M059J (cell line): ENCODE data around the gene PTN. TPM values are rescaled to one million over a fixed set of nuclear protein-coding genes. Genes with fewer than 3 reads are reported as not detected.
A peak's percentile ranks its signal among the peaks of the same experiment; 100 is the strongest.

Experiments
- DNase-seq: peaks from one replicate; pipeline ENCODE4 v3.0.0-alpha.2; 2012; ENCODE audit warnings: low read depth
- total RNA-seq: library from RNA; depleted of rRNA; stranded (reverse); fragments of >200 nt; shearing (Covaris generic); gene quantifications from 2 replicates; pipeline ENCODE4 v1.2.3, GENCODE V29; 2014; rRNA removed

The PTN gene, protein sequence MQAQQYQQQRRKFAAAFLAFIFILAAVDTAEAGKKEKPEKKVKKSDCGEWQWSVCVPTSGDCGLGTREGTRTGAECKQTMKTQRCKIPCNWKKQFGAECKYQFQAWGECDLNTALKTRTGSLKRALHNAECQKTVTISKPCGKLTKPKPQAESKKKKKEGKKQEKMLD
- 76.2 and 114 TPM in 2 replicates for total RNA-seq

DNA sequence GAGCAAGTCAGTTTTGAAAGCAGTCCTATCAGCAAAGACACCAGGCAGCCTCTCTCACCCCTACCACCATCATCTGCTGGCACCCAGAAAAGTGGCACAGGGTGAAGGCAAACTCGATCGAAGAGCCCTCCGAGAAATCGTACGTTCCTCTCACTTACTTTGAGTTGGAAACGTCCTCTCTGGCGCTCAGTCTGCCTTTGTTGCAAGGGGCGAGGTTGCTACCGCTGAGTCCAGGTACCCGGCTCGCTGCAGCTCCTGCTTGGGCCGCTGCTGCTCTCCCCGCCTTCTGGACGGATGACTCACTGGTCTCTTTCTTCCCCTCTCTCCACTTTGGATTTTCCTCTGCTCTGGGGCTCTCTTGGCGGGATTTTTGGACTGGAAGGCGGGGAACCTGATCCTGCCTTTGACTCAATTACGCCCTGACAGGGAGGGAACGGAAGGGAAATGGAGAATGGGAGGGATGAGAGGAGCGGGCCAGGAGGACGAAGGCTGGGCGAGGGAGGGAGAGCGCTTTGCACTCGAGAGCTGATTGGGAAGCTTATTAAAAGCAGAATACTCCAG, at the start of gene PTN:
PTN (minus strand) TSS at position 453 of the 561 bp plus-strand sequence. CDS start 88,760 bp downstream, outside the sequence.
- peak; percentile 90 for DNase-seq

DNA sequence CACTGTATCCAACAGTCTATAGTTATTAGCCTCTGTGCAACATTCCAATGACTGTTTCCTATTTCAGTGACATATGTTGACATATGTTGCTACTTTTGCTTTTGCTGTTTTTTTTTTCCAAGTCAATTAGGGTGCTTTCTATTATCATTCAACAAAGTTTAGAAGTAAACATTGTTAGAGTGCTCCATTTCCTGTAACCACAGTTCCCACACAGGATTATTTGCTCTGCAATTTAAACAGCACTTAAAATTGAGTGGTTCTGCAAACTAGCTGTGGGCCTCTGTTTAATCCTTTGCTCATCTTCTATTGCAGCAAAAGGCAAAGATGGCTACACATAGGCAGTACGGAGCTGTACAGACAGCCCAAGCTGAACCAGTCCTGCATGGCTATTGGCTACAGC, 46.5 kb upstream of the PTN start:
- peak; percentile 6 for DNase-seq

DNA sequence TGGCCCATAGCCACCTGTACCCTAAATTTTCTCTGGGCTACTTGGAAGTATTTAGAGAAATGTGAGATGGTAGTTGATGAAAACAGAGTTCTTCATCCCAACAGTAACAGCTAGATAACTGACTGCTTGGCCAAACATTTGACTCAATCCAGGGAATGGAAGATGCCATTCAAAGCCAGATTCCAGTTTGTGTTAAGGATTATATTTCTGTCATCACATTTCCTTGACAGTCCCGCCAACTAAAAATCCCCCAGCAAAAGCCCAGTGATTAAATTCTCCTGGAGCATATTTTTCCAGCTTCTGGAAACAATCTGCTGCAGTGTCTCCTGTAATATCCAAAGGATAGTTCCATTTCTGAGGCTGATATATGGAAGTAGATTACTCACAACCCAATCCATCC, 45.4 kb upstream of the PTN start:
- no peak for DNase-seq

DNA sequence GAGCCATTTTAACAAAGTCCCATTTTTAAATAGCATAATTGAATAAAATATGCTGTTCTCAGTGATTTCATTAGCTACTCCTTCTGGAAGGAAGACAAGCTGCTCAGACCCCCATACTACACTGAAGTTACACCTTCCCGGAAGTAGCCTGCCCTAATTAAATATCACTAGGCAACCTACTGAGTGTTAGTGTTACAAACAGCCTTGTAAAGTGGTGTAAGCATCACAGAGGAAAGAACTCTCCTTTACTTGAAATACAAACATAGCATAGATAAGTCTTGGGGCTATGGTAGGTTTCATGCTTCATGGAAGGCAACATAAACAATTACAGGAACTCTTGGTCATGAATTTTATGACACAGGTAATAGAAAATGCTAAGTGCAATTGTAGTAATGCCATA, 43.4 kb upstream of the PTN start:
- DNase-seq = peak; percentile 53

DNA sequence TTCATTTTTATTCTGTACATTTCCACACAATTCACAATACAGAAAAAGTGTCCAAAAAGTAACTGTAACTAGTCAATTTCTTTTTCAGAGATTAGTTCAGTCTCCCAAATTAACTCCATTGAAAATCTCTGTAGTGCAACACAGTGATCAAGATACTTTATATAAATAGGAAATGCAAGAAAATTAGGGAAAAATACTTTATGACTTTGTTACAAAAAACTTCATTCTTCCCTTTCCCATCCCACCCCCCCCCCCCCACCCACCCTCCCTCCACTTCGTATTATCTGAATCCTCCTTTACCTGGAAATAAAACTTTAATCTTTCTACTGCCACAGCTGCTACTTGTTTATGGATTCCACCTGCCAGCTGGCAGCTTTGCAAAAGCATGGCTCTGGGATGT, 37.5 kb upstream of the PTN start:
- no peak for DNase-seq

DNA sequence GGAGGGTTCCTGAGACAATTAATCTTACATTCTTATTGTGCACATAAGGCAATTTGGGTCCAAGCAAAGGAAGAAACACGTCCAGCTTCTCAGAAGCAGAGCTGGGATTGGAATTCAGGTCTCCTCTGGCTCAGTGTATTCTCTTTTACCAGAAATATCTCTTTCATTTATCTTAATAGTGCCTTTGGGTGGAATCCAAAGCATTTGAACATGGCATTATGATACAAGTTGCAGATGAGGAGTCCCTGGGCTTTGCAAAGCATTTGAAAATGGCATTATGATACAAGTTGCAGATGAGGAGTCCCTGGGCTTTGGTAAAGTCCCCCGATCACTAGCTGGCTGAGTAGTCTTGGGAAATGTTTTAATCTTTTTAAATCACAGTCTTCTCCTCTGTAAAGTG, 30.0 kb upstream of the PTN start:
- no peak for DNase-seq

DNA sequence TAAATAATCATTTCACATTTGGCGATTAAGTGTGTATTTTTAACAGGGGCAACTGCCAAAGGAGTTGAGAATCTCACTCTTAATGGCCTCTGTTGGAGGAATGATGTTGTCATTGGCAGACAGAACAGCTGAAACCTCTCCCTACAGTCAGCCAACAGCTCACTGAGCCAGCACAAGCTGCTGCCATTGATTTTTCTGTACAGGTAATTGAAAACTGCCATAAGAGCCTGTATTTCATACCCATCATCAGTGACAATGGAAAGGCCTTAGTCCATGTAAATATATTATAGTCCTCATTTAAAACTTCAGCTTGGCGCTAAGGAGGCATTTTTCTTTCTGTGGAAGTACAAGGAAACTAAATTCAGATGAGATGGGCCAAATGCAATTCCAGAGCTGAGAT, 28.1 kb upstream of the PTN start:
- DNase-seq = no peak

DNA sequence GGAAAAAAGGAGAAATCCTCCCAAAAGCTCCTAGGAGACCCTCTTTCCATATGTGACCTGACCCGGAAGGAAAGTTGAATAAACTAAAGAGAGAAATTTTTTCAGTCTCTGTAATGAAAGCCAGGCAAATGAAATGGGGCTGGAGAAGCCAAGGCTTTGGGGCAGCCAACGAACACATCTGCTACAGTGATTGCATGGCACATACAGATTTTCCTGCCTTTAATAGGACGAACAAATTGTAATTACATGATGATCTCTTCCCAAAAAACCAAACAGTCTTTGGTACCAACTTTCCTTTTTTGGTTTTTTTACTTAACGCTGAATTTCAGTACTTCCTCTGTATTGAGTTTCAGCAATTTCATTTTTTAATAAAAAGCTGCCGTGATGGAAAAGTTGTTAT, 23.5 kb upstream of the PTN start:
- DNase-seq = no peak

DNA sequence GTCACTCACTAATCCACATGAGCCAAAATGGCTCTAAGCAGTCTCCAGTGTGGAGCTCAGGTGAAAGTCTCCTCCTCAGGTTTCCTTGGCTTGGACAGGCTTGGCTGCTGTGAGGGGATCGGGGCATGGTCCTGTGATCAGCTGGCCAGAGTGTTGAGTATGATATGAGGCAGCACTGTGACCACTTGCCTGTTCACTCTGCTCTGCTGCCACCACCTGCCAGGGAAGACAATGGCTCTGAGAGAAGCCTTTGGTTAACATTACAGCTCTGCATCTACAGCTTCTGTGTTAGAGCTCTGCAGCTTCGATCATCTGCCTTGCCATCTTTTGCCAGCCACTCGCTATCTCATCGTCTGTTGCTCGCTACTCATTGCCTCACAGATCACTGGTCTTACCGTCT, 20.1 kb upstream of the PTN start:
- no peak for DNase-seq

DNA sequence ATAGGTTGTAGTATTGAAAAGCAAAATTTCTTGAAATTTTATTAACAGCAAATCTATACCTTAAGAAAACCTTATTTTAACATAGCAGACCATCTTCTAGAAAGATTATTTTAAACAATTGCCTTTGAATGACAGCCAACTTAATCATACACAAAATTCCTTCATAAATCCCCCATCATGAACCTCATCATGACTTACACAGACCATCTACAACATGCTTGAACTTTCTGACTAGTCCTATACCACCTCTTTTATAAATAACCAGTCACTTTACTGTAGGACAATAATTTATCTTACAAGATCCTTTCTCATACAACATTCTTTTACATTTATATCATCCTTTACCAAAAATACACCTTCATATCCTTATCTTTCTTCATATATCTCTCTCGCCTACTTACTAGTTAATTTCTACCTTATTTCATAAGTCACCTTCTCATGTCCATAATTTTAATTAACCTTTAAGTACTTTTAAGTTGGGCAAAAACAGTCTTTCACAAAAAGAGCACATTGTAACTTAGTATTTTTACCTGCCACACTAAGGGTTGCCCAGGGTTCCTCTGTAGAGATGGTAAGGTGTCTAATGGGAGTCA, 16.6 kb upstream of the PTN start:
- DNase-seq = peak; percentile 21

DNA sequence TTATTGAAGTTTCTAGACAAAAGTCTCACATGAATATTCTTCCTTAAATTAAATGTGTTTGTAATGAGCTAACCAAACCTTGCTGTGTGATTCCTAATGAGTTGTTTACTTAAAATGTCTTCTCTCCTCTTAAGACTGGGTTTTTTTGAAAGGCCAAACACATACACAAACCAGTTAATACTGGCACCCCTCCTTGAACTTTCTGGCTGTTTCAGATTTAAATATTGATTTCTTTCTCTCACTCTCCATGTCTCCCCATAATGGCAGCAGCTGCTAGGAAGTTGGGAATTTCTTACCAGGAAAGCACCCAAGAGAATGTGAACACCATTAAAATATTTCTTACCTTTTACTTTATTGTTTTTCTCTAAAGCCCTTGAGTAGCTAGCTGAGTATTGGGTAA, 11.4 kb upstream of the PTN start:
- DNase-seq = no peak

DNA sequence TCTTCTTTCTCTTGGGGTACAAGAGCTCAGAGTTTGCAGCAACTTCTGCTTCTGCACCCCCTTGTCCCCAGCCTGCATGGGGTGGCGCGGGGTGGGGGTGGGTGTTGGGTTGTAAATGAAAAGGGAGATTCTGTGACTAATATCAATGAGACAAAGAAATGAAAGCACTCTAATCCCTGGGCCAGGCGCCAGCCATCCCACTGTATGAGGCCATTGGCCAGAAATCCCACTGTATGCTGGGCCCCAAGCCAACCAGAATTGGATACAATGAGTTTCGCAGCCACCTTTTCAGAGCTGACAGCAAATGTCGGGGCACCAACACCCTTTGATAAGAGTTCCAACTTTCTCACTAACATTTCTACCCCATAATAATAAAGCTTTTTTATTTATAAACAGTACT, 10.9 kb upstream of the PTN start:
- peak; percentile 55 for DNase-seq

DNA sequence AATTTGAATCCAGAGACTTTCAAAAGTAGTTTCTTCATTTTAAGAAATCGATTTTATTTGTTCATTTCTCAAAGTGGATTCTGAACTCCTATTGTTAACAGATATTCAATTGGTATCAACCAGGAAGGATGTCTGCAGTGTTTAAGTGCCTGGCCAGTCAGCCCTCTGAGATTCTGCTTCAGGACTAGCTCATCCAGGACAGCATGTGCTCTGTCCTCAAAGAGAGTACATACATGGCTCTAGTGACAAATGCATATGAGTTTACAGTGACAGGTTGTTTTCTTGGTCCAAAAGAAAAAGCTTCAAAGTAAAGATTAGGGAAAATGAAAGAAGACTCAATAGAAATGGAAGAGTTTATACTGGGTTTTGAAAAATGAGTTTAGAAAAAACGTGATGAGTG, 8.4 kb upstream of the PTN start:
- DNase-seq = no peak

DNA sequence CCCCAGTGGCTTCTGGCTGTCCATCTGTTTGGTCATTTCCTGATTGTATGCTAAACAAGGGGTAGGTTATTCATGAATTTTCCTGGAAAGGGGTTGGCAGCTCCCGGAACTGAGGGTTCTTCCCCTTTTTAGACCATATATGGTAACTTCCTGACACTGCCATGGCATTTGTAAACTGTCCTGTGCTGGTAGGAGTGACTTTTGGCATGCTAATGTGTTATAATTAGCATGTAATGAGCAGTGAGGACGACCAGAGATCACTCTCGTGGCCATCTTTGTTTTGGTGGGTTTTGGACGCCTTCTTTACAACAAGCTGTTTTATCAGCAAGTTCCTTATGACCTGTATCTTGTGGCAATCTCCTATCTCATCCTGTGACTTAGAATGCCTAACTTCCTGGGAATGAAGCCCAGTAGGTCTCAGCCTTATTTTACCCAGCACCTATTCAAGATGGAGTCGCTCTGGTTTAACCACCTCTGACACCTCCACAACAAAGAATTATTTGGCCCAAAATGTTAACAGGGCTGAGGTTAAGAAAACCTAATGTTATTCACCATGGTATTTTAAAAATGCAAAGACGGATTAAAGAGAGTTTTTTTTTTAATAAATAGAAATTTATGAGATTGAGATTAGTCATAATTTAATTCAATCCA, 2.4 kb upstream of the PTN start:
- DNase-seq = peak; percentile 41

DNA sequence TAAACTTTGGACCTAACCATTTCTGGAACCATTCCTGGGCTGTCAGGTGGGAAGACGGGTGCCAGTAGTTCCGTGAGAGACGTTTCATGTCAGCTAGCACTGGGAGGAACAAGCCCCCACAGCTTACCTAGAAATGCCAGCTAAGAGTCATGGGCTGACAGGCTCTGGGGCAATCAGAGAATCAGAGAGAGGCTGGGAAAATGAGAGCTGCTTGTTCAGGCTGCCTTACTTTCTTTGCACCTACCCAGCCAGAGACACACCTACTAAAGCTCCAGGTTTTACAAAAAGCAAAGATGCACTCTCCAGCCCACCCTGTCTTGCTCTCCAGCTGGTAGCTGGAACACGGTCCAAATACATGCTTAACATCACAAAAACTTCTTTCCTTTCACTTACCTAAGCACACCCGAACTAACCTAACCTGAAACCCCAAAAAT, 688 bp downstream of the PTN start:
- peak; percentile 42 for DNase-seq

DNA sequence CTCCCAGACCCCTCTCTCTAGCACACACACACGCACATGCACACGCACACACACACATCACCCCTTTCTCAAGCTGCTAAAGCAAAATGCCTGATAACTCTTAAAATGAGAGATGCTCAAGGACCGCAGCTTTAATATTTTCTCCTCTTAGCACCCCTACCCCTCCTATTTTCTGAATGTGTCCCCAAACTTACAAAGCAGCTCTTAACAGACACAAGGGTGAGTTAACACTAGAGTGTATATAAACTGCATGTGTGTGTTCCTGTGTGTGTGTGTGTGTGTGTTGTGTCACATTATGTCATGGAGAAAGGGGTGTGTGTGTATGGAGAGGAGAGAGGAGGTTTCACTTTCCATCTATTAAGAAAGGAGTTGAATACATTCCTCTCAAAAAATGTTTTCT, 1.3 kb downstream of the PTN start:
- DNase-seq = peak; percentile 42

DNA sequence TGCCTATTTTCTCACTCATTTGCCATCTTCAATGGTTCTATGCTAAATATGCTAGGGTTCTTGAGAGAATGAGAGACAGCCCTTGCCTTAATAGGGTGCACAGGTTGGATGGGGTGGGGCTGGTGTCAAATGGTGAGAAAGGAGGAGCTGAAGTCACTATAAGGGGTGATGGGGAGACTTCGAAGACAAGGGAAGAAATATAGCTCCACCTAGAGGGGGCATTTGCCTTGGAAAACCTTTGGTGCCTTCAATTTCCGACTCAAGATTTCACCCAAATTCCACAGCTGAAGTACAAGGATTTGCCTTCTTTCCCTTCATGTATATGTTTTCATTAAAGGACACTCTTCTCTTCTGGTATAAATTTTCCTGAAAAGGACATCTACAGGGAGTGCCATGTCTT, 5.6 kb downstream of the PTN start:
- peak; percentile 16 for DNase-seq

DNA sequence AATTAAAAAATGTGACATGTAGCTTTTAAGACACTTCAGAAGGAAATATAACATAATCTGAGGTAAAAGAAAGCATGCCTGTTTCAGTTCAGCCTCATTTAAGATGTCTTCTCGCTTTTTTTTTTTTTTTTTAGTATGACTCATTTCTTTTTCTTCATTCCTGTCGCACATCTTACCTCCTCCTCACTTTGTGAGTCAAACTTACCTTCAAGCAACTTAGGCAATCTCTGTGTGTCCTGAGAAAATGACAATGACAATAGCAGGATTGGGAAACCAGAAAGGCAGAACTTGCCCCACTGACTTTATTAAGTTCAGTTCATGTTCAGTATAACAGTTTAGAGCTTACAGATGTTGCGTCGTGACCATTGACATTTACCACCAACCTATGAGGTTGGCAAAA, 7.7 kb downstream of the PTN start:
- DNase-seq = peak; percentile 73

DNA sequence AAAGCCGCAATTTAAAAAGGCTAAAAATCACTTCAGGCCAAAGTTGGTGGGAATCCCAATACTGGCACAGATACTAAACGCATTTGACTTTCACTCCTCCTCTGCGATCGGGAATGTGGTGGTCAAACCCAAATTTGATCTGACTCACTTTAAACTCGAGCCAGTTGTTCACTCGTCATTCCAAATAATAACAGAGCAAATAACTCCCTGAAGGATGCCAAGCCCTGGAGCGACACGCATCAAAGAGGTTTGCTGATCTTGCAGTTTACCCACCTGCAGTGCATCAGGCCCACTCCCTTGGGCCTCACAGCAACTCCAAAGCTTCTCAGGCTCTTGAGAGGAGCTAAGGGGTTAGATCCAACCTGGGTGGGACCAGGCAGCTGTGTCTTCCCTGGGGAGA, 12.2 kb downstream of the PTN start:
- peak; percentile 76 for DNase-seq

DNA sequence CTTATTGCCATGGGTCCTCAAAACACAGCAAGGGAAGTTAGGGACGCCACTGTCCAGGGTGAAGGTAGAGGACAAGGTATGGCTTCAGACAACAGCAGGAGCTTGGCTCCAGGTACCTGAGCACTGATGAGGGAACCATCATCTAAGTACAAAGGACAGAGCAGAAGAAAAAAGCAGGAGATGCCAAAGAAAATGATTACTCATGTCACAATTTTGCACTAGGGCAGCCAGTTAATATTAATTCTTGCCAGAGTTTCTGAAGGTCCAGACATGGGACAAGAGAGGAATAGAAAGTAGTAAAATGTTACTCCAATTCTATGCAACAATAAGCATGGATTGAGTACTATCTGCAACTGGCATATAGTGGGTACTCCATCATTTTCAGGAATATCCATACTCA, 14.1 kb downstream of the PTN start:
- peak; percentile 16 for DNase-seq

DNA sequence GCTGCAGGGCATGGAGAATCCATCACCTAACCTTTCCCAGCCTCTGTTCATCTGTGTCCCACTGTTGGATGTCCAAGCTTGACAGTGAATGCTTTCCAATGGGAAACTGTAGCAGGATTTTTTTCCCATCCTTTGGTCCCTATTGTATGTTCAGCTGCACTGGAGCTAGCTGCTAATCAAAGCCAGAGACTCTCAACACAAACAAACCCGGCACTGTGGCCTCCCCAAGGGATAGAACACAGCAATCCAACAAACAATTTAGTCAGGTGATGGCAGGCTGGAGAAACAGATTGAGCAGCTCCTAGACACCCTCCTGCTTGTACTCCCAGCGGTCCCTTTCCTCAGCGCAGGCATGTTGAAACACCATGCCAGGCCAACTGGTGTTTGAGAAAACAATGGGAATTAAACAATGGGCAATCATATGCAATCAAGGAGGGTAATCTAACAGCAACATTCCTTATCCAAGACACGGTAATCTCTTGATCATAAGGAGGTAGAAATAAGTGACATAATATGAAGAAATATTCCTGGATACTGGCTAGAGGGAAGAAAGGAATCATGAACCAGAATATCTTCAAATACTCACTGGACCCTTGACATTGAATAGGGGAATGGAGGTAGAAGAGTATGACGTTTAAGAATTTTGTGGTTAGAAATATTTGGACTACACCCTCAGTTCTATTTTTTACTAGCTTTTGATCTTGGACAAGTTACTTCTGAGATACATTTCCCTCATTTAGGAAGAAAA, 15.0 kb downstream of the PTN start:
- peak; percentile 57 for DNase-seq

DNA sequence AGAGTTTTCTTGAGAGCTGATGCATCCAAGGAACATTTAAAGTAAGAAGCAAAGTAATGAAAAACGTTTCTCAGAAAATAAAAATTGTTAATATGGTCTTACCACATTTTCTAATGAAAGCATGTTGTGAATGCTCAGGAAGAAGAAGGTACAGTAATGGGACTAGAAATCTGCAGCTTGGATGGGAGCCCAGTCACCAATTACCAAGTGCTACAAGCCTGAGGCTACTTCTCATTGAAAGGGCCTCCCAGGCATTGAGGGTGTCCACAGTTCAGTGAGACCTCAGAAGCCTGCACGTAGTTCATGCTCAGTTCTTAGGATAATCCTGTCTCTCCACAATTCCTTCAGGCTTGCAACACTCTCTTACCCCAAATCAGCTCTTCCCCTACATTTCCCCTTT, 17.6 kb downstream of the PTN start:
- DNase-seq = peak; percentile 86
